COR-L47 (cell line): ENCODE results near the gene CACNG5.

Source experiments
- DNase-seq: peaks from one replicate; lab custom pipeline; 2025; lab: John Stamatoyannopoulos, UW

Gene CACNG5

DNA sequence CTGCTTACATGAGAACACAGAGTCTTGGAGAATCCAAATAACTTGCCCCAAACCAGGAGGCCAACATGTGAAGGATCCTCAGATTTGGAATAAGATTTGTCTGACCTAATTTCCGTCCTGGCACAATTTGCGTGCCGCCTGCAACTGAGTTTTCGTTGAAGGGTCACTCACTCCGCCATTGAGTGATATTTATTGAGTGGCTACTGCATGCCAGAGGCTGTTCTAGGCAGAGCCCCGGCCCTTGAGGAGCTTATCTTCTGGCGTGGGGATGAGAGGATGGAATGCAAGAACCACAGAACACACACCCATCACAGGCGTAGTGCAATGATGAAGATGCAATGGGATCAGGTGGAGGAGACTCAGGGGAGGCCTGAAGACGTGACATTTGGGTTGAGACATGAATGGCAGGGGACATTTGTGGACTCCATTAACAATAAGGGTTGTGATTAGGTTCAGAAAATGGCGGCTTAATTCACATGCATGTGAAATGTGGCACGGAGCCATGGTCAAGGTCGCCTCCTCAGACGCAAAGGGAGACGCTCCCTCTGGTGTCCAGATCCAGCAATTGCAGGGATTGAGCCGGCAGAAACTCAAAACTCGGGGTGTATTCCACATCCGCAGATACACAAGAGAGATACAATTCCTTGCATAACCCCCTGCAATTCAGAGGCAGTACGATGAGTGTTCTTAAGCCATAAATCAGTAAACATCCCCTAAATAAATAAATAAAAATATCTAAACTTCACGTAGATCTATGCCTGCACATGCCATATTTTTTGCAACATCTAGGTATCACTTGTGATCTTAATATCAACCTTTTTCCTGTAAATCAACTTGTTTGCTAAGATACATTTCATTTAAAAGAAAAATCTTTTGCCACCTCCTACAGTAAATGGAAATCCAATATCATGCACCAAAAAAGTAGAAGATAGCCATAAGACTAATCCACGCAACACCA lies 71.7 kb downstream of the CACNG5 start:
- peak; percentile 90 for DNase-seq

DNA sequence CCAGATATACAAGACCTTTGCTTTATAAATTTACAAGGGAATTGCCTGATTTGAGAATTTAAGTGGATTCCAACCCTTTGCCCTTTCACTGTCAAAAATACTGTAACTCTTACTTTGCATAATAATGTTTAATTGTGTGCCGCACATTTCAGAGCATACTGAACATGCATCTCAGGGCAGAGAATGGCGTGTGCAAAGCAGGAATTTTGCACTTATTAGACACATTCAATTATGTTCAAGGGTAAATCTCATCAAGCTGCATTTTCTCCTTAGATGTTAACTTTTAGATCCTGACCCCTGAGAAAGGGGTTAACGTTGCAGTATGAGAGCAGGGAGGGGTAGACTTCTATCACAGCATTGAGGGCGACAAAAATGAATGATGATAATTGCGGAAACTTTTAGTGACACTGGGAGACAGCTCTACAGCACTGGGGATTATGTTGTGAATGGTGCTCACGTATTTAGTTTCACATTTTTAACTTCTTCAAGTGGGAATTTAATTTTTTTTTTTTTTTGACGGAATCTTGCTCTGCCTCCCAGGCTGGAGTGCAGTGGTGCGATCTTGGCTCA lies 75.0 kb downstream of the CACNG5 start:
- DNase-seq = no peak

- DNase-seq = no peak
Measured at GRCh38 chr17:66910651-66911285, 75.9 kb downstream of the CACNG5 start.

DNA sequence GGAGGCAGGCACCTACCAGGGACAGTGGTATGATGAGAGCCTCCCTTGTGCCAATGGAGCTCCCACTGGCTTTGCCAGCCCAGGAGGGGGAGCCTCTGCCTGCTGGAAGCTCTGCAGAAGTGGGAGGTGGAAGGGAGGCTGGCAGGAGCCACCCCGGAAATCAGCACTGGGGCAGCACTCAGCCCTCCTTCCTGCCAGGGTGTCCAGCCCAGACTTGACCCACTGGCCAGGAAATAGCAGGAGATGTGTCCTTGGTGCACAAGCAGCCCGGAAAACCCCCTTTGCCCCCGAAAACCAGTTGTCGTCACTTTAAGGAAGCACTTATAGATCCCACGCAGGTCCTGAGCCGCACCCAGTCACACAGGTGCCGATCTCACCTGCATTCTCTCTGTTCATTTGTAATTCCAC lies 80.3 kb downstream of the CACNG5 start:
- DNase-seq = peak; percentile 24

DNA sequence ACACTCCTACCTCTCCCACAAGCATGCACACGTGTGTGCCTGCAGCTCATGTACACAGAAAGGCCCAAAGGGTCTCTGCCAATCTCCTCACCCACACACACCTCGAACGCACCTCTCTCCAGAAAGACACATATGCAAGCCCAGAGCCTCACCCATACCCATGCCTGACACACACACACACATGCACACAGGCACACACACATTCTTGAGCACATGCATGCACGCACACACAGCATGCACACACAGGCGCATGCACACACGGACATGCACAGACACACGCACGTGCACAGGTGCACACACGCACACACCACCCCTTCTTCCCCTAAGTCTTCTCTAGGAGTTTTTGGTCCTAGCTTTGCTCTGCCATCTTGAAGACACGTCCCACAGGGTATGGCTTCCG lies 80.9 kb downstream of the CACNG5 start:
- no peak for DNase-seq

DNA sequence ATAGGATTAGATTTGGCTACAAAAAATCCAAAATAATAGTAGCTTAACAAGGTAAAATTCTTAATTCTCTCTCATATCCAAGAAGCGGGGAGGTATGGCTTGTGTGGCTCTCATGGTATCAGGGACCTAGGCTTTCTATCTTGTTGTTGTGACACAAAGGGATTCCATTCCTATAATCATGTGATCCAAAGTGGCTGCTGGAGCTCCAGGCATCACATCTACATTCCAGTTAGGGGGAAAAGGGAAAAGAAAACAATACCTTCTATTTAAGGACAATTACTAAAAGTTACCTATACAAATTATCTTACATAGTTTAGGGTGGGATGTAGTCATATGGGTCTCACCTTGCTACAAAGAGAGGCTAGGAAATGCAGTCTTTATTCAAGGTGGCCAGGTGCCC lies 82.0 kb downstream of the CACNG5 start:
- no peak for DNase-seq

- DNase-seq = no peak
Measured at GRCh38 chr17:66918896-66919295, 84.0 kb downstream of the CACNG5 start.

- DNase-seq = no peak
Measured at GRCh38 chr17:66920435-66920834, 85.5 kb downstream of the CACNG5 start.

DNA sequence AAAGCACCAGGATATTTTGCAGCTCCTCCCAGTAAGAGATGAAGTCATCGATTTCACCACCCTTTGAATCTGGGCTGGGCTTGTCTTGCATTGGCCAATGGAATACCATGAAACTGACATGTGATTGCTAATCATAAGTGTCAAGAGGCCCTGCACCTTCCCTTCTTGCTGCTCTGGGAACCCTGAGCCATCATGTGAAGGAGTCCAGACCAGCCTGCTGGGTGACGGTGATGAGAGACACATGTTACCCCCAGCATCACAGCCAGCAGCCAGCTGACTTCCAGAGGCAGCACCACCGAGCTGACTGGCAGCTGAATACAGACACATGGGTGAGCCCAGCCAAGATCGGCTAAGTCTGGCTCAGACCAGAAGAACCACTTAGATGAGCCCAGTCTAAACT lies 86.0 kb downstream of the CACNG5 start:
- DNase-seq = no peak

- no peak for DNase-seq
Measured at GRCh38 chr17:66923886-66924285, 89.0 kb downstream of the CACNG5 start.

DNA sequence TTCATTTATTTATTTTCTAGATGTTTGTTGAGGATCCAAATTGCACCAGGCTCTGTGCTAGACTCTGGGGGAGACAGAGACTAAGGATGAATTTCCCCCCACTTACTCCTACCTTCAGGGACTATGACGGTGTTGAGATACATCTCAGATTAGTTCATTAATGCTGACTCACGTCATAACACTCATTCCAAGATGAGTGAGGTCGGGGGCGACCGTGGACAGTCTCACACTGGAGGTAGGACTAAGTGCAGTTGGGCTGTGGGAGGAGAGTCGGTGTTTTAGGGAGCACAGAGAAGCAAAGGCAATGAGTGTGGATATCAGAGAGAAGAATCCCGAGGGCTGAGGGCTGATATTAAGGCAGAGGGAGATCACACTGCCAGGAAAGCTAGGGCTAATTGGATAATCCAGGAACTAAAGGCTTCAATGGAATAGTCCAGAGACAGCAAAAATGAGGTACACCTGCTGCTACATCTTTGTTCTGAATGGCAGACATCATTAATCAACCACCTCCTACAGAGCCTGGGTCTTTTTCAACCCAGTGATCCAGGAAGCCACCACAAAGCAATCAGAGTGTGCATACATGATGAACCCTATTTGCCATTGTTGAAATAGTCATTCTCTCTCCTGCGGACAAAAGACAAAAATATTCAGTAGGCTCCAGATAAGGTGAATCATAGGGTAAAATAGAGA lies 91.0 kb downstream of the CACNG5 start:
- peak; percentile 42 for DNase-seq

- no peak for DNase-seq
Measured at GRCh38 chr17:66928949-66929348, 94.0 kb downstream of the CACNG5 start.

- no peak for DNase-seq
Measured at GRCh38 chr17:66929591-66929990, 94.7 kb downstream of the CACNG5 start.

GRCh38 chr17:66930933-66931332 lies 96.0 kb downstream of the CACNG5 start:
- DNase-seq = no peak

DNA sequence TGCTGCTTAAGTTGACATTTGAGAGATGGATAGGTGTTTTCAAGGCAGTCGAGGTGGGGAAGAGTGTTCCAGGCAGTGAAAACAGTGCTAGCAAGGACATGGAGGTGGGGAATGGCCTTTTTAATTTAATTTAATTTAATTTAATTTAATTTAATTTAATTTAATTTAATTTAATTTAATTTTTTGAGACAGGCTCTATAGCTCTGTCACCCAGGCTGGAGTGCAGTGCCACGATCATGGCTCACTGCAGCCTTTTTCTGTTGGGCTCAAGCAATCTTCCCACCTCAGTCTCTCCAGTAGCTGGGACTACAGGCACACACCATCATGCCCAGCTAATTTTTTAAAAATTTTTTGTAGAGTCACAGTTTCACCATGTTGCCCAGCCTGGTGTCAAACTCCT lies 97.4 kb downstream of the CACNG5 start:
- DNase-seq = no peak

GRCh38 chr17:66934040-66934439 lies 99.1 kb downstream of the CACNG5 start:
- DNase-seq = no peak
